GM12878 (cell line): Measurements from ENCODE around the gene OR4C45.

Experiments used
- CBFB ChIP-seq: IDR thresholded peaks from 2 replicates; pipeline ENCODE4 v1.6.1; 2016; ENCODE audit warnings: antibody characterized with exemption, low read depth
- EP300 ChIP-seq, 2 experiments: fragments of 150-350 bp in 1 of 2; IDR thresholded peaks; 2 replicates each; pipeline ENCODE4 v1.6.1; 2011 to 2012; ENCODE audit warnings: low read depth in 2 of 2, low read length in 2 of 2, borderline replicate concordance in 1 of 2, improper control_type of control experiment in 1 of 2, inconsistent platforms in 1 of 2; ENCODE audit not compliant: control insufficient read depth in 1 of 2
- NRF1 ChIP-seq: conservative IDR thresholded peaks from 2 replicates; pipeline ENCODE4 v1.6.1; 2011; ENCODE audit warnings: mild to moderate bottlenecking, low read depth, low read length, improper control_type of control experiment
- RAD21 ChIP-seq: IDR thresholded peaks from 2 replicates; pipeline ENCODE4 v1.6.1; 2011; ENCODE audit warnings: mild to moderate bottlenecking, low read depth, low read length, moderate library complexity; ENCODE audit not compliant: insufficient read depth
- TF ChIP-seq, protein P1 (sequence below), 3 experiments: IDR thresholded peaks in 2 of 3; conservative IDR thresholded peaks in 1 of 3; 2 replicates each; pipeline ENCODE4 v1.5.1; 2011; ENCODE audit warnings: low read depth in 3 of 3, low read length in 3 of 3, mild to moderate bottlenecking in 3 of 3, control low read depth in 2 of 3, moderate library complexity in 2 of 3, inconsistent platforms in 1 of 3, mixed read lengths in 1 of 3; ENCODE audit not compliant: control insufficient read depth in 2 of 3, insufficient read depth in 1 of 3; ENCODE audit errors: extremely low read depth in 1 of 3
- TF ChIP-seq, protein P2 (sequence below): fragments of 450-650 bp; IDR thresholded peaks from 2 replicates; pipeline ENCODE4 v1.6.1; 2017; ENCODE audit warnings: mild to moderate bottlenecking
- TF ChIP-seq, protein P3 (sequence below): IDR thresholded peaks from 2 replicates; pipeline ENCODE4 v1.6.1; 2011; ENCODE audit warnings: mild to moderate bottlenecking, low read depth, low read length, moderate library complexity; ENCODE audit not compliant: insufficient replicate concordance

- TF ChIP-seq EP300 (IDR thresholded peaks at IDR 0.05; ENCODE audit: borderline replicate concordance in 1 of 2, control insufficient read depth in 1 of 2, low read depth in 2 of 2, low read length in 2 of 2) (no peak), CBFB (no peak), RAD21 (no peak), NRF1 (no peak)
- TF ChIP-seq, protein P1, sequence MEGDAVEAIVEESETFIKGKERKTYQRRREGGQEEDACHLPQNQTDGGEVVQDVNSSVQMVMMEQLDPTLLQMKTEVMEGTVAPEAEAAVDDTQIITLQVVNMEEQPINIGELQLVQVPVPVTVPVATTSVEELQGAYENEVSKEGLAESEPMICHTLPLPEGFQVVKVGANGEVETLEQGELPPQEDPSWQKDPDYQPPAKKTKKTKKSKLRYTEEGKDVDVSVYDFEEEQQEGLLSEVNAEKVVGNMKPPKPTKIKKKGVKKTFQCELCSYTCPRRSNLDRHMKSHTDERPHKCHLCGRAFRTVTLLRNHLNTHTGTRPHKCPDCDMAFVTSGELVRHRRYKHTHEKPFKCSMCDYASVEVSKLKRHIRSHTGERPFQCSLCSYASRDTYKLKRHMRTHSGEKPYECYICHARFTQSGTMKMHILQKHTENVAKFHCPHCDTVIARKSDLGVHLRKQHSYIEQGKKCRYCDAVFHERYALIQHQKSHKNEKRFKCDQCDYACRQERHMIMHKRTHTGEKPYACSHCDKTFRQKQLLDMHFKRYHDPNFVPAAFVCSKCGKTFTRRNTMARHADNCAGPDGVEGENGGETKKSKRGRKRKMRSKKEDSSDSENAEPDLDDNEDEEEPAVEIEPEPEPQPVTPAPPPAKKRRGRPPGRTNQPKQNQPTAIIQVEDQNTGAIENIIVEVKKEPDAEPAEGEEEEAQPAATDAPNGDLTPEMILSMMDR (IDR thresholded peaks at IDR 0.05 in 2 of 3, conservative IDR thresholded peaks at IDR 0.05 in 1 of 3; ENCODE audit: control insufficient read depth in 2 of 3, extremely low read depth in 1 of 3, insufficient read depth in 1 of 3, low read depth in 3 of 3, low read length in 3 of 3) = no peak
- TF ChIP-seq, protein P2, sequence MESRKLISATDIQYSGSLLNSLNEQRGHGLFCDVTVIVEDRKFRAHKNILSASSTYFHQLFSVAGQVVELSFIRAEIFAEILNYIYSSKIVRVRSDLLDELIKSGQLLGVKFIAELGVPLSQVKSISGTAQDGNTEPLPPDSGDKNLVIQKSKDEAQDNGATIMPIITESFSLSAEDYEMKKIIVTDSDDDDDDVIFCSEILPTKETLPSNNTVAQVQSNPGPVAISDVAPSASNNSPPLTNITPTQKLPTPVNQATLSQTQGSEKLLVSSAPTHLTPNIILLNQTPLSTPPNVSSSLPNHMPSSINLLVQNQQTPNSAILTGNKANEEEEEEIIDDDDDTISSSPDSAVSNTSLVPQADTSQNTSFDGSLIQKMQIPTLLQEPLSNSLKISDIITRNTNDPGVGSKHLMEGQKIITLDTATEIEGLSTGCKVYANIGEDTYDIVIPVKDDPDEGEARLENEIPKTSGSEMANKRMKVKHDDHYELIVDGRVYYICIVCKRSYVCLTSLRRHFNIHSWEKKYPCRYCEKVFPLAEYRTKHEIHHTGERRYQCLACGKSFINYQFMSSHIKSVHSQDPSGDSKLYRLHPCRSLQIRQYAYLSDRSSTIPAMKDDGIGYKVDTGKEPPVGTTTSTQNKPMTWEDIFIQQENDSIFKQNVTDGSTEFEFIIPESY = no peak
- TF ChIP-seq, protein P3, sequence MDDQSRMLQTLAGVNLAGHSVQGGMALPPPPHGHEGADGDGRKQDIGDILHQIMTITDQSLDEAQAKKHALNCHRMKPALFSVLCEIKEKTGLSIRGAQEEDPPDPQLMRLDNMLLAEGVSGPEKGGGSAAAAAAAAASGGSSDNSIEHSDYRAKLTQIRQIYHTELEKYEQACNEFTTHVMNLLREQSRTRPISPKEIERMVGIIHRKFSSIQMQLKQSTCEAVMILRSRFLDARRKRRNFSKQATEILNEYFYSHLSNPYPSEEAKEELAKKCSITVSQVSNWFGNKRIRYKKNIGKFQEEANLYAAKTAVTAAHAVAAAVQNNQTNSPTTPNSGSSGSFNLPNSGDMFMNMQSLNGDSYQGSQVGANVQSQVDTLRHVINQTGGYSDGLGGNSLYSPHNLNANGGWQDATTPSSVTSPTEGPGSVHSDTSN = no peak
These were observed 4.6 kb downstream of the OR4C45 start for GRCh38 chr11:50037251-50037650.
